DMS114 treated with DMSO at 0.1 percent for 48 hours (cell line): ENCODE measurements around the gene NR3C2.

Source experiments
- DNase-seq: peaks from one replicate; lab custom pipeline; 2025; ENCODE audit not compliant: unreplicated experiment; lab: John Stamatoyannopoulos, UW

Gene NR3C2

GRCh38 chr4:148081267-148081666 lies 360.9 kb downstream of the NR3C2 start:
- no peak for DNase-seq

- no peak for DNase-seq
Measured at GRCh38 chr4:148079961-148080360, 362.3 kb downstream of the NR3C2 start.

GRCh38 chr4:148078061-148078460 lies 364.2 kb downstream of the NR3C2 start:
- DNase-seq, result no peak

- DNase-seq, result no peak
Measured at GRCh38 chr4:148077581-148077980, 364.6 kb downstream of the NR3C2 start.

GRCh38 chr4:148076964-148077363 lies 365.2 kb downstream of the NR3C2 start:
- DNase-seq, result no peak

- no peak for DNase-seq
Measured at GRCh38 chr4:148075438-148075837, 366.8 kb downstream of the NR3C2 start.

- DNase-seq, result no peak
Measured at GRCh38 chr4:148074462-148074861, 367.8 kb downstream of the NR3C2 start.

GRCh38 chr4:148073349-148073748 lies 368.9 kb downstream of the NR3C2 start:
- DNase-seq, result no peak

- no peak for DNase-seq
Measured at GRCh38 chr4:148072789-148073188, 369.4 kb downstream of the NR3C2 start.

- no peak for DNase-seq
Measured at GRCh38 chr4:148071009-148071408, 371.2 kb downstream of the NR3C2 start.

GRCh38 chr4:148069895-148070178 lies 372.4 kb downstream of the NR3C2 start:
- DNase-seq, result no peak

GRCh38 chr4:148069086-148069894 lies 372.9 kb downstream of the NR3C2 start:
- DNase-seq, result no peak

GRCh38 chr4:148068065-148068911 lies 373.9 kb downstream of the NR3C2 start:
- DNase-seq, result no peak

GRCh38 chr4:148067301-148067916 lies 374.8 kb downstream of the NR3C2 start:
- DNase-seq, result no peak

- DNase-seq, result no peak
Measured at GRCh38 chr4:148065075-148065474, 377.1 kb downstream of the NR3C2 start.

- DNase-seq, result no peak
Measured at GRCh38 chr4:148064451-148064850, 377.8 kb downstream of the NR3C2 start.

GRCh38 chr4:148062301-148062950 lies 379.8 kb downstream of the NR3C2 start:
- no peak for DNase-seq

- no peak for DNase-seq
Measured at GRCh38 chr4:148061795-148062194, 380.4 kb downstream of the NR3C2 start.

GRCh38 chr4:148061141-148061481 lies 381.1 kb downstream of the NR3C2 start:
- DNase-seq, result no peak

GRCh38 chr4:148060264-148061140 lies 381.7 kb downstream of the NR3C2 start:
- DNase-seq, result no peak
